Hematopoietic multipotent progenitor cell treated with erythropoietin and hydrocortisone succinate and interleukin-3 and kit ligand, for 8 days (in vitro differentiated cells): Measurements from ENCODE around the gene NDUFS1.
"Not testable (repeated sequence)": the region's sequence is repeated elsewhere in the genome, so short reads cannot be mapped to it uniquely, and the experiment has no call there.

ENCODE experiments used
- DNase-seq: peaks from one replicate; pipeline ENCODE4 v3.0.0-alpha.2; 2015

The NDUFS1 gene

DNA sequence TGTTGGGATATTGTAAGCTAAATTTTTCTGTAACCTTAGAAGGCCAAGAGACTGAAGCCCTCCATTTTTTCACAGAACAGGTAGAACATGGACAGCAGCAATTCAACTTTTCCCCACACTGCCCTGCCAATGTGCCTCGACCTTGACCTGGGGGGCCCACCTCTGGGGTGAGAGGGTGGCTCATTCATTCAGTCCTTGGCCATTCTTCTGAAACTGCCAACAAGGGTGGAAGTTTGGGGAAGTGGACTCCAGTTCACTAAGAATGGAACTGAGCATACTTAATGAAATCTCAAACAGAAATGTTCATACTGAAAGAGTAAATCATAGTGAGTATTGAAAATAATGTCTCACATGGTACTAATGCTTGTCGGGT lies 1.5 kb upstream of the NDUFS1 start:
- peak; percentile 15 for DNase-seq

- DNase-seq, result no peak
Observed at GRCh38 chr2:206160125-206160806, 1.0 kb upstream of the NDUFS1 start.

- DNase-seq, result peak; percentile 46
Observed at GRCh38 chr2:206158563-206159345, 490 bp downstream of the NDUFS1 start.

DNA sequence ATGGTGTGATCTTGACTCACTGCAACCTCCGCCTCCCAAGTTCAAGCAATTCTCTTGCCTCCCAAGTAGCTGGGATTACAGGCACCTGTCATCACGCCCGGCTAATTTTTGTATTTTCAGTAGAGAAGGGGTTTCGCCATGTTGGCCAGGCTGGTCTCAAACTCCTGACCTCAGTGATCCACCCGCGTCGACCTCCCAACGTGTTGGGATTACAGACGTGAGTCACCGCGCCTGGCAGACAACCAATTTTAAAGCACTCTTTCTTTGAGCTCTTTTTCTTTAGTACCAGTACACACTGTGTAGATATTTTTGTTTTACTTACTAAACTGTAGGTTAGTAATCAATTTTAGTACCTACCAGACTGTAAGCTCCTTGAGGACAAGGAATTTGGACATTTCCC lies 2.2 kb downstream of the NDUFS1 start:
- DNase-seq, result peak; percentile 39

- DNase-seq, result peak; percentile 44
Observed at GRCh38 chr2:206154197-206154596, 5.0 kb downstream of the NDUFS1 start.

DNA sequence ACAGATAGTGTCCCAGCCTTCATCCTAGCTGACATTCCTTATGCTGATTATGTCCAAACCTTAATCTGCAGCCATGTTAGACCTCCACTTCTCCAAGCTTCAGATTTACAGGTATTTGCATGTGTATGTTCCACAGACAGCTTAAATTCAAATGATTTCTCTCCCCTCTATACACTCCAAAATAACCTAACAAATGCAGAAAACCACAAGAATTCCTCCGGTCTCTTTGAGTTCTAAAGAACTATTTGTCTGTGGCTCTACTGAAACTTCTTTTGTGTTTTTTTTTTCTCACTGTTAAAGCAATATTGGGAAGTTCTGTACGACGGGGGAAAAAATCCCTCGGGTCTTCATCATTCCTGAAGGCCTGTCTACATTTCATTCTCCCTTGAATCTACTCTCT lies 8.6 kb downstream of the NDUFS1 start:
- DNase-seq, result no peak

GRCh38 chr2:206150168-206150567 lies 9.1 kb downstream of the NDUFS1 start:
- DNase-seq, result no peak

- no peak for DNase-seq
Observed at GRCh38 chr2:206149330-206149729, 9.9 kb downstream of the NDUFS1 start.

GRCh38 chr2:206145665-206146064 lies 13.6 kb downstream of the NDUFS1 start:
- no peak for DNase-seq

- no peak for DNase-seq
Observed at GRCh38 chr2:206144383-206144782, 14.9 kb downstream of the NDUFS1 start.

GRCh38 chr2:206143451-206143850 lies 15.8 kb downstream of the NDUFS1 start:
- no peak for DNase-seq

- no peak for DNase-seq
Observed at GRCh38 chr2:206127656-206128055, 31.6 kb downstream of the NDUFS1 start.

DNA sequence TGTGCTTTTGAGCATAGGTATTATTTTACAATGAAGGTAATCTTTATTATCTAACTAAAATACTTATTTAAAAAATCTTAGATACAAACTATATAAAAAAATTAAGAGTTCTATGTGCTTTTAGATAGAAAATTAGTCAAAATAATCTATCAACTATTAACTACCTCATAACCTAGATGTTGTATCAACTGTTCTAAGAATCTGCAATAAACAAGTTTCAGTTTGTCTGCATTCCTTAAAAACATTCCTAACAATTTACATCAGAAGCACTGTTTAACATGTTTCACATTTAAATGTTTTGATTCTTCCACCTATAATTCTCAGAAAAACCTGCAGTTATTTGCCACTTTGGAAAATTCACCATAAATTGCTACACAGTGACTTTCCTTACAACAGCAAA lies 33.3 kb downstream of the NDUFS1 start:
- DNase-seq, result no peak

- not testable (repeated sequence) for DNase-seq
Observed at GRCh38 chr2:206122569-206122968, 36.7 kb downstream of the NDUFS1 start.

- no peak for DNase-seq
Observed at GRCh38 chr2:206116278-206116677, 43.0 kb downstream of the NDUFS1 start.

GRCh38 chr2:206115026-206115578 lies 44.1 kb downstream of the NDUFS1 start:
- DNase-seq, result no peak

DNA sequence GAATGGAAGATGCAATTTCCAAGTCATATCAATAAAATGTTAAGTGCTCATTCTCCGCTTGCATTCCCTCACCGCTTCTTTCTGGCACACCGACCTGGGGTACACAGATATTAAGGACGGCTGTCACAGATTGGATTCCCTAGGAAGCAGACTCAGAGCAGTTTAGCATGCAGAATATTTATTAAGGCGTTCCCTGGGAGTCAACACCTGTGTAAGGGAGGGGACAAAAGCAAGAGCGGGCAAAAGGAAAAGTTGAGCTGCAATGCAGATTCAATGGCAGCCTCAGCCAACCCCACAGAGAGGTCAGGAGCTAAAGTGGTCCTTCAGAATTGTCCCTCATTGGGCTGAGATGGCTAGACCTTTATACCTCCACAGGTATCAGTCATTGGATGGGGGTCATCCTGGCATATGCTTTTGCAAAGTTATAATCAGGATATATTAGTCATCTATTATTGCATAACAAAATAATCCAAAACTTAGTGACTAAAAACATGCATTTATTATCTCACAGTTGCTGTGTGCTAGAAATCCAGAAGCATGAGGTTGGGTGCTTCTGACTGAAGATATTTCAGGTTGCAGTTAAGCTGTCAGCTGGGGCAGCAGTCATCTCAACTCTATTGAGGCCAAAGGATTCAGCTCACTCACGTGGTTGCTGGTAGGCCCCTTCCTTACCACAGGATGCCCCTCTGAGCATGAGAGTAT lies 46.2 kb downstream of the NDUFS1 start:
- no peak for DNase-seq

GRCh38 chr2:206112108-206112507 lies 47.1 kb downstream of the NDUFS1 start:
- DNase-seq, result no peak

- no peak for DNase-seq
Observed at GRCh38 chr2:206108713-206109112, 50.5 kb downstream of the NDUFS1 start.

GRCh38 chr2:206105541-206105940 lies 53.7 kb downstream of the NDUFS1 start:
- no peak for DNase-seq

- DNase-seq, result no peak
Observed at GRCh38 chr2:206105038-206105437, 54.2 kb downstream of the NDUFS1 start.

GRCh38 chr2:206098872-206099271 lies 60.4 kb downstream of the NDUFS1 start:
- not testable (repeated sequence) for DNase-seq

DNA sequence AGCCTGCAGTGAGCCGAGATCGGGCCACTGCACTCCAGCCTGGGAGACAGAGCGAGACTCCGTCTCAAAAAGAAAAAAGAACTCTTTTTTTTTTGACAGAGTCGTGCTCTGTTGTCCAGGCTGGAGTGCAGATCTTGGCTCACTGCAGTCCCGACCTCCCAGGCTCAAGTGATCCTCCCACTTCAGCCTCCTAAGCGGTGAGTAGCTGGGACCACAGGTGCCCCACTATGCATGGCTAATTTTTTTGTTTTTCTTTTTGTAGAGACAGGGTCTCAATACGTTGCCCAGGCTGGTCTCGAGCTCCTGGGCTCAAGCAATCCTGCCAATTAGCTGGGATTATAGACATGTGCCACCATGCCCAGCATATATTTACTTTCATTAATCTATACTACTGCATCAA lies 60.8 kb downstream of the NDUFS1 start:
- DNase-seq, result no peak

DNA sequence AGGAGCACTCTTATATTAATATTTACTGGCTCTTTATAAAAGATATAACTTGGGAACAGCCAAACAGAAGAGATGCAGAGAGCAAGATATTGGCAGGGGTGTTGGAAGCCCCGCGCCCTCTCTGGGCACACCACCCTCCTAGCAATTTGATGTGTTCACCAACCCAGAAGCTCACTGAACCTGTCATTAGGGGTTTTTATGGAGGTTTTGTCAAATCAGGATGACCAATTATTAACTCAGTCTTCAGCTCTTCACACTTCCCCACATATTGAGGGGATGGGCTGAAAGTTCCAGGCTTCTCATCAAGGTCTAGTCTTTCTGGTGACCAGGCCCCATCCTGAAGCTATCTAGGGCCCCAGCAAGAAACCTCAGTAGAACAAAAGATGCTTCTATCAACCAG lies 62.4 kb downstream of the NDUFS1 start:
- no peak for DNase-seq
